NB4 (cell line): ENCODE data around the gene INPP1.

ENCODE experiments used
- POLR2A ChIP-seq: IDR thresholded peaks from 2 replicates; pipeline ENCODE4 v1.6.1; 2011; ENCODE audit warnings: mild to moderate bottlenecking; ENCODE audit not compliant: insufficient read length; ENCODE audit errors: extremely low read depth
- TF ChIP-seq, protein P1 (sequence below): IDR thresholded peaks from one replicate; pipeline ENCODE4 v1.5.1; 2012; ENCODE audit warnings: low read depth, low read length

DNA sequence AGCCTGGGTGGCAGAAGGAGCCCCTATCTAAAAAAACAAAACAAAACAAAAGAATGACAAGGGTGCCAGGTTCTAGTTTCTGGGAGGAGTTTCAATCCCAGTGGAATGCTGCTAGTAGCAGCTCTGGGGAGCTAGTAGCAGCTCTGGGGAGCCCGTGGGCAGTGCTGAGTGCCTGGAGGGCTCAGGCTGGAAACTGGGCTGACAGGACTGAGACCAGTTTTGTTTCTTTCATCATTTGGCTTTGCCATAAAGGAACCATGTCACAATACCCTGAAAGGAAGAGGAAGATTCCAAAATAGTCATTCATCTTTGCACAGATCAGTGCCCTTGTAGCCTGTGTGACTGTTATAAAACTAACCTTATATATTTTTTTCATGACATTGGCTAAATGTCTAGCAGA lies 75.3 kb downstream of the INPP1 start:
- TF ChIP-seq, protein P1, sequence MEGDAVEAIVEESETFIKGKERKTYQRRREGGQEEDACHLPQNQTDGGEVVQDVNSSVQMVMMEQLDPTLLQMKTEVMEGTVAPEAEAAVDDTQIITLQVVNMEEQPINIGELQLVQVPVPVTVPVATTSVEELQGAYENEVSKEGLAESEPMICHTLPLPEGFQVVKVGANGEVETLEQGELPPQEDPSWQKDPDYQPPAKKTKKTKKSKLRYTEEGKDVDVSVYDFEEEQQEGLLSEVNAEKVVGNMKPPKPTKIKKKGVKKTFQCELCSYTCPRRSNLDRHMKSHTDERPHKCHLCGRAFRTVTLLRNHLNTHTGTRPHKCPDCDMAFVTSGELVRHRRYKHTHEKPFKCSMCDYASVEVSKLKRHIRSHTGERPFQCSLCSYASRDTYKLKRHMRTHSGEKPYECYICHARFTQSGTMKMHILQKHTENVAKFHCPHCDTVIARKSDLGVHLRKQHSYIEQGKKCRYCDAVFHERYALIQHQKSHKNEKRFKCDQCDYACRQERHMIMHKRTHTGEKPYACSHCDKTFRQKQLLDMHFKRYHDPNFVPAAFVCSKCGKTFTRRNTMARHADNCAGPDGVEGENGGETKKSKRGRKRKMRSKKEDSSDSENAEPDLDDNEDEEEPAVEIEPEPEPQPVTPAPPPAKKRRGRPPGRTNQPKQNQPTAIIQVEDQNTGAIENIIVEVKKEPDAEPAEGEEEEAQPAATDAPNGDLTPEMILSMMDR: no peak
- no peak for TF ChIP-seq POLR2A
